ENCODE measurements around the gene CD300LF. TPM values are rescaled to one million over a fixed set of nuclear protein-coding genes. Genes with fewer than 3 reads are reported as not detected.

CD300LF gene
- total RNA-seq, 1 donor from 2014 or later: 66.2 TPM

DNA sequence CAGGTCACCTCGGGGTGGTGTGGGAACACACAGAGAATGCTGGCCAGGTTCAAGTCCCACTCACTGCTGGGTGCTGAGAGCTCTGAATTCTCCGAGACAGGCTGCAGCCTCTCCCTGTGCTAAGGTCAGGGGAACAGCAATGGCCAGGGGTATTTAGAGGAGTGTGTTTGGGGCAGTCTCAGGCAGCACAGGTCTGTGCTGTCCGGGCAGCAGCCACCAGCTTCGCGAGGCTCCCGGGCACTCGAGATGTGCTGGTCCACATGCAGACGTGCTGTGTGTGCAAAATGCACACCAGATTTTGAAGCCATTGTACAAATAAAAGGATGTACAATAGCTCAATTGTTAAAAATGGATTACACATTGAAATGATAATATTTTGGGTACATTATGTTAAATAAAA is 42.8 kb upstream of the CD300LF start:
- Histone ChIP-seq H3K4me3 (no peak overlapping the region), H3K27ac (no peak overlapping the region), H3K27me3 (ENCODE audit: low read depth) (no peaks in the 10 kb centered on the region), H3K4me1 (peaks cover 63% of the 10 kb centered on the region), H3K9me3 (no peaks in the 10 kb centered on the region), H3K36me3 (no peaks in the 10 kb centered on the region)
- TF ChIP-seq, protein P1, sequence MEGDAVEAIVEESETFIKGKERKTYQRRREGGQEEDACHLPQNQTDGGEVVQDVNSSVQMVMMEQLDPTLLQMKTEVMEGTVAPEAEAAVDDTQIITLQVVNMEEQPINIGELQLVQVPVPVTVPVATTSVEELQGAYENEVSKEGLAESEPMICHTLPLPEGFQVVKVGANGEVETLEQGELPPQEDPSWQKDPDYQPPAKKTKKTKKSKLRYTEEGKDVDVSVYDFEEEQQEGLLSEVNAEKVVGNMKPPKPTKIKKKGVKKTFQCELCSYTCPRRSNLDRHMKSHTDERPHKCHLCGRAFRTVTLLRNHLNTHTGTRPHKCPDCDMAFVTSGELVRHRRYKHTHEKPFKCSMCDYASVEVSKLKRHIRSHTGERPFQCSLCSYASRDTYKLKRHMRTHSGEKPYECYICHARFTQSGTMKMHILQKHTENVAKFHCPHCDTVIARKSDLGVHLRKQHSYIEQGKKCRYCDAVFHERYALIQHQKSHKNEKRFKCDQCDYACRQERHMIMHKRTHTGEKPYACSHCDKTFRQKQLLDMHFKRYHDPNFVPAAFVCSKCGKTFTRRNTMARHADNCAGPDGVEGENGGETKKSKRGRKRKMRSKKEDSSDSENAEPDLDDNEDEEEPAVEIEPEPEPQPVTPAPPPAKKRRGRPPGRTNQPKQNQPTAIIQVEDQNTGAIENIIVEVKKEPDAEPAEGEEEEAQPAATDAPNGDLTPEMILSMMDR (IDR thresholded peaks at IDR 0.05): no peak
- ATAC-seq (no peak), DNase-seq (no peak)
- intact Hi-C loops (cut with DNase I): no loop called here

DNA sequence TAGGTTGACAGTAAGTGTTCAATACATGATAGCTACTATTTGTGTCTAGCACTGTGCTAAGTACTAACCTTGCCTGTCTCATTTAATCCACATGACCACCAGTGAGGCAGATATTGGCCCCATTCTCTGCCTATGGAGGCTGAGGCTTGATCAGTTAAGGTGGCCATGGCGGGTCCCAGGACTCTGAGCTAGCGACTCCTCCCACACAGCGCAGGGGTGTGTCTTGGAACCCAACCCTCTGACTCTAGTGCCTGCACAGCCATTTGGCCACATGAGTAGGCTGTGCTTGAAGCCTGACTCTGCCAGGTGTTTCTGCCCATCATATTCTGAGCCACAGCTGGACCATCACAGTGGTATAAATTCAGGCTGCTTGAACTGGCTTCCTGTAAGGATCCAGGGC is 42.1 kb upstream of the CD300LF start:
- ATAC-seq (no peak), DNase-seq (no peak)
- TF ChIP-seq, protein P1 (IDR thresholded peaks at IDR 0.05): no peak
- intact Hi-C loops (cut with DNase I): no loop called here
- Histone ChIP-seq H3K27me3 (ENCODE audit: low read depth) (no peaks in the 10 kb centered on the region), H3K4me1 (peaks cover 63% of the 10 kb centered on the region), H3K27ac (no peak overlapping the region), H3K36me3 (no peaks in the 10 kb centered on the region), H3K4me3 (no peak overlapping the region), H3K9me3 (no peaks in the 10 kb centered on the region)

DNA sequence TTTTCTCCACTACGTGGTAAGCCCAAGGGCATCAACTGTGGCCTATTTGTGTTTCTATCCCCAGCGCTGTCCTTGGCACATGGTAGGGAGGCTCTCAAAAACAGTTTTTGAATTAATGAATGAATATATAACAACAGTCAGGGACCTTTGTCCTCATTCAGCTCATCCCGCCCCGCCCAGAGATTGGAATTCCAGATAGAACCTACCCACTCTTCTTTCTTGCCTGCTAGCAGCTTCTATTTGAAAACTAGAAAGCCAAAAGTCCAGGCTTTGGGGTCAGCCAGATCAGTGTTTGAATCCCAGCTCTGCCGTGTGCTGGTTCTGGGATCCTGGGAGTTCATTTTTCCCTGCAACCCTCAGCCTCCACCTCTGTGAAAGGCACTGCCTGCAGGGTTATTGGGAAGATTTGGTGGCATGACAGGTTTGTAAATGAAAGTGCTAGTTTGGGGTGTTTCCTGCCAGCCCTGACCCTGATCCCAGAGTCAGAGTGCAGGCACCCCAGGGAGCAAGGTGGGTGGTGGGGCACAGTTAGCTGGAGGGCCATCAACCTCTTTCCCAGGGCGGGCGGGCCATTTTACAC is 40.2 kb upstream of the CD300LF start:
- H3K27me3 ChIP-seq (ENCODE audit: low read depth): no peaks in the 10 kb centered on the region
- no peaks in the 10 kb centered on the region for H3K9me3 ChIP-seq
- H3K4me3 ChIP-seq: no peak overlapping the region
- peaks cover 47% of the 10 kb centered on the region for H3K4me1 ChIP-seq
- no peak for ATAC-seq
- no peak for DNase-seq
- no peaks in the 10 kb centered on the region for H3K36me3 ChIP-seq
- TF ChIP-seq, protein P1 (IDR thresholded peaks at IDR 0.05): no peak
- H3K27ac ChIP-seq: no peak overlapping the region
- intact Hi-C loops (cut with DNase I): no loop called here

DNA sequence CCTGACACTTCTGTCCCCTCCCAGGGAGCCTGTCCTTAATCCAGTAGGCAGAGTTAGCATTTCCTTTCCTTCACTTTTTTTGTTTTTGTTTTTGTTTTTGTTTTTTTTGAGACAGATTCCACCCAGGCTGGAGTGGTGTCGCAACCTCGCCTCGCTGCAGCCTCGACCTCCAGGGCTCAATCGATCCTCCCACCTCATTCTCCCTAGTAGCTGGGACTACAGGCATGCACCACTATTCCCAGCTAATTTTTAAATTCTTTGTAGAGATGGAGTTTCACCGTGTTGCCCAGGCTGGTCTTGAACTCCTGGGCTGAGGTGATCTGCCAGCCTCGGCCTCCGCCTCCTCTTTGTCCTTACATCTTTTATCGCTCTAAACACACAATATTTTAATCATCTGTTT is 39.7 kb upstream of the CD300LF start:
- intact Hi-C loops (cut with DNase I): no loop called here
- Histone ChIP-seq H3K4me1 (peaks cover 47% of the 10 kb centered on the region), H3K9me3 (no peaks in the 10 kb centered on the region), H3K27me3 (ENCODE audit: low read depth) (no peaks in the 10 kb centered on the region), H3K27ac (no peak overlapping the region), H3K36me3 (no peaks in the 10 kb centered on the region), H3K4me3 (no peak overlapping the region)
- TF ChIP-seq, protein P1 (IDR thresholded peaks at IDR 0.05): no peak
- ATAC-seq (no peak), DNase-seq (no peak)

DNA sequence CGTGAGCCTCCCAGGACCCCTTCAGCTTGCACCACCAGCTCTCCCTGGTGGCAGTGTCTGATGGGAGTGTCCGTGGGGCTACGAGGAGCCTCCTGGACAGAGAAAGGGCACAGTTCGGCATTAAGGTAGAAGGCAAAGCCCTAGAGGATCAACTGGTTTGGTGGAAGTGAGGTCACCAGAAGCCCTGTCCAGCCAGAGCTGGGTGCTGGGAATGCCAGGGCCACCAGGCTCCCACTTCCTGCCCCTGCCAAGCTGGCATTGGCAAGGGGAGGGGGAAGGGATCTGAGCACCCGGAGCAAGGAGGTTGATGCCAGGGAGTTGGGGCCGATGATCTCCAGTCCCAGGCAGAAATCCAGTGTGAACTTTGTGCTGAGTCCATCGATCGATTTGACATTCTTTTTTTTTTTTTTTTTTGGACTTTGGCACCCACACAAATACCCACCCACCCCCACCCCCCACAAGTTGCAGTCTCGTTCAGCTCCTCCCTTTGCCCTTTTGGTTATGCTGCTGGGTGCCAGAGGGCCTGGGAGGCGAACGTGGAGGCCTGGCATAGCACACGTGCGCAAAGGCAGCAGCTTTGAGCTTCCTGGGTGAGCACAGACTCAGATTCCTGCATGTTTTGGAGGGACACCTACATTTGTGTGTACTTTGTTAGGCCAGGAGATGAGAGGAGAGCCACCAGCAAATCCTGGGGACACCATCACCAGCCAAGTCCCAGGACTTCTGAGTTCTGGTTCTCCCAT is 37.8 kb upstream of the CD300LF start:
- intact Hi-C loops (cut with DNase I): no loop called here
- no peaks in the 10 kb centered on the region for H3K36me3 ChIP-seq
- TF ChIP-seq, protein P1 (IDR thresholded peaks at IDR 0.05): no peak
- no peaks in the 10 kb centered on the region for H3K27me3 ChIP-seq (ENCODE audit: low read depth)
- DNase-seq: no peak
- no peak for ATAC-seq
- peaks cover 54% of the 10 kb centered on the region for H3K4me1 ChIP-seq
- H3K27ac ChIP-seq: peak overlapping the region; percentile 89
- peak overlapping the region; percentile 98 for H3K4me3 ChIP-seq
- no peaks in the 10 kb centered on the region for H3K9me3 ChIP-seq

Measured in lower lobe of right lung (tissue), 2 donors.